ENCODE measurements around the gene FLOT1. TPM values are rescaled to one million over a fixed set of nuclear protein-coding genes. Genes with fewer than 3 reads are reported as not detected.

Gene FLOT1
- total and polyA plus RNA-seq, 2 donors (not counting 3 experiments of a cell fraction or from before 2014, with no cell fraction given): 141 to 154 TPM

GRCh38 chr6:30688569-30688968, 53.9 kb downstream of the FLOT1 start:
- H3K27me3 ChIP-seq (ENCODE audit: control insufficient read depth in 2 of 2, insufficient read depth in 2 of 2, low read length in 2 of 2): no peaks in the 10 kb centered on the region
- no peaks in the 10 kb centered on the region for H3K9me3 ChIP-seq (replicated peaks; ENCODE audit: control insufficient read depth, insufficient read depth, low read length)
- DNase-seq (ENCODE audit: low read depth, low spot score): no peak
- BruUV-seq (replicated peaks): no TSS peak
- TF ChIP-seq, protein P1, sequence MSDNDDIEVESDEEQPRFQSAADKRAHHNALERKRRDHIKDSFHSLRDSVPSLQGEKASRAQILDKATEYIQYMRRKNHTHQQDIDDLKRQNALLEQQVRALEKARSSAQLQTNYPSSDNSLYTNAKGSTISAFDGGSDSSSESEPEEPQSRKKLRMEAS (IDR thresholded peaks at IDR 0.05; ENCODE audit: insufficient read depth, insufficient read length): no peak
- TF ChIP-seq JUN (IDR thresholded peaks at IDR 0.05; ENCODE audit: borderline replicate concordance, insufficient read depth, insufficient read length, low read depth): no peak
- TF ChIP-seq CTCF (IDR thresholded peaks at IDR 0.05; ENCODE audit: extremely low read depth in 1 of 2, insufficient read depth in 1 of 2, low read depth in 1 of 2, low read length in 2 of 2): no peak
- TF ChIP-seq MYC (IDR thresholded peaks at IDR 0.05; ENCODE audit: low read depth, low read length): no peak
- peak; percentile 13 for TF ChIP-seq POLR2A (IDR thresholded peaks at IDR 0.05; ENCODE audit: low read depth, low read length)
- no peak for TF ChIP-seq EZH2 (IDR thresholded peaks at IDR 0.05; ENCODE audit: borderline replicate concordance, low read depth, low read length, severe bottlenecking)
- TF ChIP-seq GATA2 (IDR thresholded peaks at IDR 0.05; ENCODE audit: insufficient read depth, insufficient read length, low read depth, low read length): no peak
- no peak for TF ChIP-seq FOS (IDR thresholded peaks at IDR 0.05; ENCODE audit: borderline replicate concordance, insufficient read depth, low read length)
- no peak for TF ChIP-seq POLR2AphosphoS5 (IDR thresholded peaks at IDR 0.05; ENCODE audit: insufficient read depth, low read depth, low read length)
- no peak overlapping the region for H2AFZ ChIP-seq (ENCODE audit: low read depth, low read length)
- no peak overlapping the region for H3K9ac ChIP-seq (replicated peaks; ENCODE audit: extremely low read depth, insufficient read depth, low read length)
- intact Hi-C loops (cut with micrococcal nuclease): no loop called here
- POLR2A ChIA-PET: interaction anchor here (1.7 to 1.8 kb wide), 2 partner anchors 9 to 29 kb away, joined by 7 to 9 read pairs; partner anchors contain the start of gene MDC1
- no peaks in the 10 kb centered on the region for H4K20me1 ChIP-seq (replicated peaks; ENCODE audit: control insufficient read depth, extremely low read depth, insufficient read depth, low read length)
- no peak overlapping the region for H3K4me3 ChIP-seq (replicated peaks in 1 of 3; ENCODE audit: insufficient read depth in 1 of 3, low read depth in 1 of 3, low read length in 3 of 3)
- peak overlapping the region; percentile 73 for H3K4me2 ChIP-seq (ENCODE audit: insufficient read depth, low read length)
- CTCF ChIA-PET: interaction anchor here (0.9 to 2.5 kb wide), 6 partner anchors 10 to 42 kb away, joined by 4 to 32 read pairs (median 8); partner anchors contain the start of genes DHX16 and MDC1
- dilution Hi-C loops (cut with MboI; ENCODE audit: extremely low pct_ligation_motif_present, low sequenced_read_pairs): no loop called here
- H3K27ac ChIP-seq (ENCODE audit: insufficient read depth, low read depth, low read length): peak overlapping the region; percentile 93
- H3K4me1 ChIP-seq (ENCODE audit: control insufficient read depth, extremely low read depth, insufficient read depth, low read length): peaks cover 31% of the 10 kb centered on the region
- no peak for FAIRE-seq
- no peaks in the 10 kb centered on the region for H3K9me1 ChIP-seq (replicated peaks; ENCODE audit: control insufficient read depth, extremely low read depth, insufficient read depth, low read length)
- no peaks in the 10 kb centered on the region for H3K36me3 ChIP-seq (ENCODE audit: control insufficient read depth in 2 of 2, extremely low read depth in 1 of 2, insufficient read depth in 2 of 2, low read length in 2 of 2)
- H3K79me2 ChIP-seq (ENCODE audit: control insufficient read depth, insufficient read depth, low read length): peaks cover 52% of the 10 kb centered on the region
